Uterus (tissue), 4 donors: ENCODE data around the gene CTNNAL1. TPM values are rescaled to one million over a fixed set of nuclear protein-coding genes. Genes with fewer than 3 reads are reported as not detected.
A peak's percentile ranks its signal among the peaks of the same experiment; 100 is the strongest.

Experiments
- DNase-seq, 2 donors: peaks; one replicate each; pipeline ENCODE4 v3.0.0-alpha.2; 2019 to 2020
- H3K27ac ChIP-seq, 2 donors: fragments of 200-600 bp; sonication (generic); 1 replicate in 1 of 2; 2 replicates in 1 of 2; pipeline ENCODE4 v1.5.1; 2016 to 2018
- H3K27me3 ChIP-seq, 2 donors: fragments of 200-600 bp; sonication (generic); one replicate each; pipeline ENCODE4 v1.5.1; 2018 to 2019; ENCODE audit warnings: control low read depth in 1 of 2
- H3K36me3 ChIP-seq, 2 donors: fragments of 200-600 bp; sonication (generic); one replicate each; pipeline ENCODE4 v1.5.1; 2019; ENCODE audit warnings: control low read depth in 1 of 2
- H3K4me1 ChIP-seq, 2 donors: fragments of 200-600 bp; sonication (generic); one replicate each; pipeline ENCODE4 v1.5.1; 2018 to 2019; ENCODE audit warnings: control low read depth in 1 of 2
- H3K4me3 ChIP-seq, 2 donors: fragments of 200-600 bp; sonication (generic); 1 replicate in 1 of 2; 2 replicates in 1 of 2; pipeline ENCODE4 v1.5.1; 2018 to 2019; ENCODE audit warnings: mild to moderate bottlenecking in 1 of 2
- H3K9me3 ChIP-seq, 2 donors: fragments of 200-600 bp; sonication (generic); one replicate each; pipeline ENCODE4 v1.5.1; 2019; ENCODE audit warnings: control low read depth in 1 of 2
- CTCF ChIP-seq, 4 experiments: fragments of 200-600 bp in 2 of 4; fragments of 450-650 bp in 2 of 4; sonication (generic) in 2 of 4; IDR thresholded peaks; one replicate each; pipeline ENCODE4 v1.5.1; 2016 to 2019; ENCODE audit warnings: antibody characterized with exemption in 4 of 4, mild to moderate bottlenecking in 2 of 4, moderate library complexity in 1 of 4
- POLR2A ChIP-seq, 2 donors: fragments of 450-650 bp; IDR thresholded peaks; one replicate each; pipeline ENCODE4 v1.6.1; 2016; ENCODE audit warnings: antibody characterized with exemption in 2 of 2, mild to moderate bottlenecking in 1 of 2, moderate library complexity in 1 of 2
- intact Hi-C: fragments of 100-400 bp; cut with DNase I; formaldehyde crosslinking; loops from one replicate; pipeline ENCODE4 v1.15.1; 2023; ENCODE audit warnings: low total_unique reads
- total RNA-seq, 4 donors: library from RNA; depleted of rRNA in 3 of 4; stranded (reverse); fragments of >200 nt in 3 of 4; gene quantifications; one replicate each; pipeline versions ENCODE4 v1.1.0 to v1.2.4, GENCODE V29; 2014 to 2023
- donor health status: DM: yes; HTN: yes; CAD: no.

The CTNNAL1 gene
- total RNA-seq, 4 donors from 2014 or later: 32.3 to 62.0 (median 41.4) TPM

GRCh38 chr9:109027176-109027575 lies 13.9 kb upstream of the CTNNAL1 start:
- Histone ChIP-seq H3K27me3 (no peaks in the 10 kb centered on the region), H3K4me1 (no peaks in the 10 kb centered on the region), H3K27ac (peak overlapping the region; percentile 56 to 76), H3K36me3 (no peaks in the 10 kb centered on the region), H3K4me3 (no peak overlapping the region), H3K9me3 (no peaks in the 10 kb centered on the region)
- DNase-seq: peak in 1 of 2 donors; percentile 29
- intact Hi-C loops: no loop called here
- TF ChIP-seq POLR2A (IDR thresholded peaks at IDR 0.05) (no peak), CTCF (IDR thresholded peaks at IDR 0.05) (no peak)

- Histone ChIP-seq H3K27ac (no peak overlapping the region), H3K36me3 (no peaks in the 10 kb centered on the region), H3K4me1 (no peaks in the 10 kb centered on the region), H3K27me3 (no peaks in the 10 kb centered on the region), H3K4me3 (no peak overlapping the region), H3K9me3 (no peaks in the 10 kb centered on the region)
- no peak for DNase-seq
- TF ChIP-seq CTCF (IDR thresholded peaks at IDR 0.05) (no peak), POLR2A (IDR thresholded peaks at IDR 0.05) (no peak)
- intact Hi-C loops: no loop called here
Observed at GRCh38 chr9:109026306-109026705, 13.0 kb upstream of the CTNNAL1 start.

GRCh38 chr9:109022873-109023272 lies 9.6 kb upstream of the CTNNAL1 start:
- no peak for DNase-seq
- no peaks in the 10 kb centered on the region for H3K9me3 ChIP-seq
- no peaks in the 10 kb centered on the region for H3K36me3 ChIP-seq
- intact Hi-C loops: no loop called here
- H3K27ac ChIP-seq: no peak overlapping the region
- no peaks in the 10 kb centered on the region for H3K4me1 ChIP-seq
- TF ChIP-seq POLR2A (IDR thresholded peaks at IDR 0.05): no peak
- no peak overlapping the region for H3K4me3 ChIP-seq
- H3K27me3 ChIP-seq: no peaks in the 10 kb centered on the region

GRCh38 chr9:109020581-109021511 lies 7.5 kb upstream of the CTNNAL1 start:
- Histone ChIP-seq H3K36me3 (no peaks in the 10 kb centered on the region), H3K4me3 (no peak overlapping the region), H3K27ac (no peak overlapping the region), H3K4me1 (no peaks in the 10 kb centered on the region), H3K27me3 (no peaks in the 10 kb centered on the region), H3K9me3 (no peaks in the 10 kb centered on the region)
- TF ChIP-seq CTCF (IDR thresholded peaks at IDR 0.05) (no peak), POLR2A (IDR thresholded peaks at IDR 0.05) (no peak)
- no peak for DNase-seq
- intact Hi-C loops: no loop called here

GRCh38 chr9:109020113-109020512 lies 6.8 kb upstream of the CTNNAL1 start:
- H3K27ac ChIP-seq: no peak overlapping the region
- no peaks in the 10 kb centered on the region for H3K36me3 ChIP-seq
- no peaks in the 10 kb centered on the region for H3K27me3 ChIP-seq
- H3K9me3 ChIP-seq: no peaks in the 10 kb centered on the region
- no peak overlapping the region for H3K4me3 ChIP-seq
- intact Hi-C loops: no loop called here
- no peak for DNase-seq
- TF ChIP-seq POLR2A (IDR thresholded peaks at IDR 0.05) (no peak), CTCF (IDR thresholded peaks at IDR 0.05) (no peak)
- no peaks in the 10 kb centered on the region for H3K4me1 ChIP-seq
